VCaP (cell line): ENCODE results near the gene DLG2.
"Not testable (repeated sequence)": the region's sequence is repeated elsewhere in the genome, so short reads cannot be mapped to it uniquely, and the experiment has no call there.

Experiments
- H3K27ac ChIP-seq: fragments of 450-650 bp; 2 replicates; pipeline ENCODE4 v1.5.1; 2017
- TF ChIP-seq, protein P1 (sequence below): fragments of 450-650 bp; conservative IDR thresholded peaks from 2 replicates; pipeline ENCODE4 v1.5.1; 2017; ENCODE audit warnings: mild to moderate bottlenecking, moderate library complexity

DLG2 gene

DNA sequence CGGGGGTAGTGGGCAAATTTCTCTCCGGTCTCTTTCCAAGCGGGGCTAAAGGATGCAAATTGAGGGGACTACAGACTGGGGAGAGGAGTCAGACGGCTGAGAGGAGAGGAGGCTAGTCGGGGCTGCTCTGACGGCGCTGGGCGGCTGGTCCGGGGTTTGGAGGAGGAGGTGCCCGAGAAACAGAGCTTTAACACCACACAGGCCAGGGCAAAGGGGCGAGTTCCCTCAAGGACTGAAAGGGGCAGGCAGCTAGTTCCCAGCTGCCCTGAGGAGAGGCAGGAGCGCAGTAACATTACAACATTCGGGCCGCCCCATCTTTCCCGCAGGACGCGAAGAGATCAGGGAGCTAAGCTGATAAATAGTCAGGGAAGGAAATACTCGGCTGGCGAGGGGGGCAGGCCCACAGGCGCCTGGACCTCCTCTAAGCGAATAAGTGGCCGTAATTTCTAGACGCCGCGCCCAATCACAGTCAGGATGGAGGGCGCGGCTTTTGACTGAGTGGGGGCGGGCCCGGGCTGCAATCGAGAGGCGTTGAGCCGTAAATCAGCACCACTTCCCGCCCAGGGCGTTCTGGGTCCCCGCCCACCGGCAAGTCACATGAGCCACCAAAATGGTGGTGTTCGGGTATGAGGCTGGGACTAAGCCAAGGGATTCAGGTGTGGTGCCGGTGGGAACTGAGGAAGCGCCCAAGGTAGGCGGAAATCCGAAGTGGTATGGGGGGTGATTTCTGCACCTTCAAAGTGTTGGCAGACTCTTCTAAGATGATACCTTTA is 1.0 kb upstream of the DLG2 start, which contains the start of gene TMEM126B:
Gene TMEM126B, plus strand, starts transcription at position 596 of the 773 bp plus-strand sequence. Its CDS starts 15 bp downstream, at position 611.
- H3K27ac ChIP-seq = peak within 1 kb of the TSS; percentile 78
- TF ChIP-seq, protein P1, sequence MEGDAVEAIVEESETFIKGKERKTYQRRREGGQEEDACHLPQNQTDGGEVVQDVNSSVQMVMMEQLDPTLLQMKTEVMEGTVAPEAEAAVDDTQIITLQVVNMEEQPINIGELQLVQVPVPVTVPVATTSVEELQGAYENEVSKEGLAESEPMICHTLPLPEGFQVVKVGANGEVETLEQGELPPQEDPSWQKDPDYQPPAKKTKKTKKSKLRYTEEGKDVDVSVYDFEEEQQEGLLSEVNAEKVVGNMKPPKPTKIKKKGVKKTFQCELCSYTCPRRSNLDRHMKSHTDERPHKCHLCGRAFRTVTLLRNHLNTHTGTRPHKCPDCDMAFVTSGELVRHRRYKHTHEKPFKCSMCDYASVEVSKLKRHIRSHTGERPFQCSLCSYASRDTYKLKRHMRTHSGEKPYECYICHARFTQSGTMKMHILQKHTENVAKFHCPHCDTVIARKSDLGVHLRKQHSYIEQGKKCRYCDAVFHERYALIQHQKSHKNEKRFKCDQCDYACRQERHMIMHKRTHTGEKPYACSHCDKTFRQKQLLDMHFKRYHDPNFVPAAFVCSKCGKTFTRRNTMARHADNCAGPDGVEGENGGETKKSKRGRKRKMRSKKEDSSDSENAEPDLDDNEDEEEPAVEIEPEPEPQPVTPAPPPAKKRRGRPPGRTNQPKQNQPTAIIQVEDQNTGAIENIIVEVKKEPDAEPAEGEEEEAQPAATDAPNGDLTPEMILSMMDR = no peak

DNA sequence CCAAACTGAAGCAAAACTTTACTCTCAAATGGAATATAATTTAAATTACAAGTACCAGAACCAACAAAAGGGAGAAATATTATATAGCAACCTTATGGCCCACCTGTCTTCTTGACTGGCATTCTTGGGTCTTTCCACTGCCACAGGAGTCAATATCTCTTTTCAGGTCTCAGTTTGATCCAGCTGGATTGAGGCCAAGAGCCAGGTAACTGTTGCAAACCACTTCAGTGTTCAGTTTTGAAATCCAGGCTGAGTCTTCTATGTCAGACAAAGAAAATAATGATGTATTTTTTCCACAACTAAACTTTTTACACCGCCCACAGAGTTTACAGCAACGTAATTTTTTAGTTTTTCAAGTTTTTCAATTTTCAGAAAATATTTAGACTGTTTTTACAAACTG is 648 bp downstream of the DLG2 start:
- peak overlapping the region; percentile 78; the same call in 1 of the 2 replicates for H3K27ac ChIP-seq
- TF ChIP-seq, protein P1 = no peak

DNA sequence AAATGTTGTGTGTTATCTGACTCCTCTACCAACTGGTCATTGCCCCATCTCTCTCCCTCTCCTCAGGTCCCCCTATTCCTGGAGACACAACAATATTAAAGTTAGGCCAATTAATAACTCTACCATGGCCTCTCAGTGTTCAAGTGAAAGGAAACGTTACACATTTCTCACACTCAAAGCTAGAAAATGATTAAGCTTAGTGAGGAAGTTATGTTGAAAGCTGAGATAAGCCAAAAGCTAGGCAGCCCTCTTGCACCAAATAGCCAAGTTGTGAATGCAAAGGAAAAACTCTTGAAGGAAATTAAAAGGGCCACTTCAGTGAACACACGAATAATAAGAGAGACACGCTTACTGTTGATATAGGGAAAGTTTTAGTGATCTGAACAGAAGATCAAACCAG is 6.9 kb downstream of the DLG2 start:
- H3K27ac ChIP-seq = no peak overlapping the region
- TF ChIP-seq, protein P1 = no peak

DNA sequence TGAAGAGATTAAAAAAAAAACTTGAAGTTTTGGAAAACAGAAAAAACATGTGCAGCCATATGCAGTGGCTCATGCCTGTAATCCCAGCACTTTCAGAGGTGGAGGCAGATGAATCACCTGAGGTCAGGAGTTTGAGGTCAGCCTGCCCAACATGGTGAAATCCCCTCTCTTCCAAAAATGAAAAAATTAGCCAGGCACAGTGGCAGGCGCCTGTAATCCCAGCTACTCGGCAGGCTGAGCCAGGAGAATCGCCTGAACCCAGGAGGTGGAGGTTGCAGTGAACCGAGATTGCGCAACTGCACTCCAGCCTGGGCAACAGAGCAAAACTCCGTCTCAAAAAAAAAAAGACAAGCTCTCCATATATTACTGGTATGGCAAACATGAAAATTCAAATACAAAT is 7.6 kb downstream of the DLG2 start:
- TF ChIP-seq, protein P1 = no peak
- H3K27ac ChIP-seq = no peak overlapping the region

DNA sequence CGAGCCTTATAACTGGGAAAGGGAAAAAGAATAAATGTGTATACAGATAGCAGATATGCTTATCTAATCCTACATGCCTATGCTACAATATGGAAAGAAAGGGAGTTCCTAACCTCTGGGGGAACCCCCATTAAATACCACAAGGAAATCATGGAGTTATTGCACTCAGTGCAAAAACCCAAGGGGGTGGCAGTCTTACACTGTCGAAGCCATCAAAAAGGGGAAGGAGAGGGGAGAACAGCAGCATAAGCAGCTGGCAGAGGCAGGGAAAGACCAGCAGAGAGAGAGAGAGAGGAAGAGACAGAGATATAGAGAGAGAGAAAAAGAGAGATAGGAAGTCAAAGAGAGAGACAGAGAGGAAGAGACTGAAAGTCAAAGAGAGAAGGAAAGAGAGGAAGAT is 15.5 kb downstream of the DLG2 start:
- not testable (repeated sequence) for H3K27ac ChIP-seq

DNA sequence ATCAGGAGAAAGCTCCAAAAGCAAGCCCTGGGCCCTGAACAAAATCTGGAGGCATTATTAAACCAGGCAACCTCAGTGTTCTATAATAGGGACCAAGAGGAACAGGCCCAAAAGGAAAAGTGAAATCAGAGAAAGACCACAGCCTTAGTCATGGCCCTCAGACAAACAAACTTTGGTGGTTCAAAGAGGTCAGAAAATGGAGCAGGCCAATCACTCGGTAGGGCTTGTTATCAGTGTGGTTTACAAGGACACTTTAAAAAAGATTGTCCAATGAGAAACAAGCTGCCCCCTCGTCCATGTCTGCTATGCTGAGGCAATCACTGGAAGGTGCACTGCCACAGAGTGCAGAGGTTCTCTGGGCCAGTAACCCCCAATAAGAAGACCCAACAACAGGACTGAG is 17.9 kb downstream of the DLG2 start:
- not testable (repeated sequence) for H3K27ac ChIP-seq

DNA sequence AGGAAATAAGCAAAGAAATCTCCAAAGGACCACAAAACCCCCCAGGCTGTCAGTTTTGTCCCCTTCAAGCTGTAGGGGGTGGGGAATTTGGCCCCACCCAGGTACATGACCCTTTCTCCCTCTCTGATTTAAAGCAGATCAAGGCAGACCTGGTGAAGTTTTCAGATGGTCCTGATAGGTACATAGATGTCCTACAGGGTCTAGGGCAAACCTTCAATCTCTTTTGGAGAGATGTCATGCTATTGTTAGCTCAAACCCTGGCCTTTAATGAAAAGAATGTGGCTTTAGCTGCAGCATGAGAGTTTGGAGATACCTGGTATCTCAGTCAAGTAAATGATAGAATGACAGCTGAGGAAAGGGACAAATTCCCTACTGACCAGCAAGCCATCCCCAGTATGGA is 18.5 kb downstream of the DLG2 start:
- H3K27ac ChIP-seq = not testable (repeated sequence)

DNA sequence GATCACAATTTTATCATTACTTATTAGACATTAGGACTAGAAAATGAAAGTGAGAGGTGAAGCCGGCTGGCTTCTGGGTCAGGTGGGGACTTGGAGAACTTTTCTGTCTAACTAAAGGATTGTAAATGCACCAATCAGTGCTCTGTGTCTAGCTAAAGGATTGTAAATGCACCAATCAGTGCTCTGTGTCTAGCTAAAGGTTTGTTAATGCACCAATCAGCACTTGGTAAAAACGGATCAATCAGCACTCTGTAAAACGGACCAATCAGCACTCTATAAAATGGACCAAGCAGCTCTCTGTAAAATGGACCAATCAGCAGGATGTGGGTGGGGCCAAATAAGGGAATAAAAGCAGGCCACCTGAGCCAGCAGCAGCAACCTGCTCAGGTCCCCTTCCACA is 20.9 kb downstream of the DLG2 start:
- not testable (repeated sequence) for H3K27ac ChIP-seq

DNA sequence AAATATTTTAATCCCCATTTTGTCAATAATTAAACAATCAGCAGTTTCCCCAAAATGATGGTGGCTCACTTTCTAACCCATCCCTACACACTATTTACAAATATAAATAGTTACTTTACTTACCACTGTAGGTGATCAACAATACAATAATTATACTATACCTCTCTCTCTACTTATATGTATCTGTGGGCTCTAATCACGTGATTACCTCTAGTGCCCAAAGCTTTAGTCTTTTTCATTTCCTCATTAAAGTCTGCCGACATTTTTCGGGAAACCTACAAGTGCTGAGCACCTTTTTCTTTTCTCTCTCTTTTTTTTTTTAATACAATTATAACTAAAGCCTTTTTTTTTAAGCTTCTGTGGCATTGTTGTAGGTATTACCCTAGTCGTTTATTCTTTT is 23.9 kb downstream of the DLG2 start:
- TF ChIP-seq, protein P1 = no peak
- H3K27ac ChIP-seq = no peak overlapping the region
